ENCODE measurements around the gene SLC52A3.

SLC52A3 gene

DNA sequence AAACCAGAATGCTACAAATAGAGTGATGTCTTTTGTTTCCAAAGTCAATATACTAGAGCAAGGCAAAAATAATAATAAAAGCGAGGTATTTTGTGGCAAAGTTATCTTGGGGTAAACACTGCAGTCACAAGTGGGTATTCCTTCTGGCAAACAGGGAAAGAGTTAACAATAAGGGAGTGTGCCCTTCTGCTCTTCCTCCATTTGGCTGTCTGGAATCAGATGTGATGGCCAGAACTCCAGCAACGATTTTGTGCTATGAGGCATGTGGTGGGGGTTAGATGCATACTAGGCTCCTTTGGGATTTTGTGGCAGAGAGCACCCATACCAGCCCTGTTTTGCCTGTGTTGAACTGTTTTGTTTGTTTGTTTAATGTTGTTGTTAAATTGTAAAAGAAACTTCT is 2.4 kb upstream of the SLC52A3 start:
- H4K20me1 ChIP-seq (ENCODE audit: insufficient read depth, low read length), result no peaks in the 10 kb centered on the region
- H3K4me1 ChIP-seq (ENCODE audit: insufficient read depth, low read length, severe bottlenecking), result no peaks in the 10 kb centered on the region
- H3K9ac ChIP-seq (ENCODE audit: low read length), result no peak overlapping the region
- H3K4me3 ChIP-seq (ENCODE audit: low read depth, low read length, poor library complexity, severe bottlenecking), result no peak overlapping the region
- H3K4me2 ChIP-seq (ENCODE audit: low read length), result no peak overlapping the region
- H3K36me3 ChIP-seq (ENCODE audit: insufficient read depth, low read length), result no peaks in the 10 kb centered on the region
- no peaks in the 10 kb centered on the region for H3K79me2 ChIP-seq (ENCODE audit: insufficient read depth, low read length)
- peaks cover 7% of the 10 kb centered on the region; the same call in 1 of the 2 replicates for H3K27me3 ChIP-seq (ENCODE audit: insufficient read depth, low read length)
- no peak overlapping the region for H2AFZ ChIP-seq (ENCODE audit: low read length)
- H3K27ac ChIP-seq (ENCODE audit: low read depth, low read length, poor library complexity, severe bottlenecking), result no peak overlapping the region
- no peak for TF ChIP-seq EZH2 (IDR thresholded peaks at IDR 0.05; ENCODE audit: borderline replicate concordance, low read length)
- H3F3A ChIP-seq (ENCODE audit: insufficient read depth, low read length), result no peaks in the 10 kb centered on the region
- H3K9me2 ChIP-seq (ENCODE audit: low read depth, low read length), result no peaks in the 10 kb centered on the region
- H3K9me3 ChIP-seq (ENCODE audit: low read length), result peaks cover 3% of the 10 kb centered on the region; the same call in 1 of the 2 replicates

DNA sequence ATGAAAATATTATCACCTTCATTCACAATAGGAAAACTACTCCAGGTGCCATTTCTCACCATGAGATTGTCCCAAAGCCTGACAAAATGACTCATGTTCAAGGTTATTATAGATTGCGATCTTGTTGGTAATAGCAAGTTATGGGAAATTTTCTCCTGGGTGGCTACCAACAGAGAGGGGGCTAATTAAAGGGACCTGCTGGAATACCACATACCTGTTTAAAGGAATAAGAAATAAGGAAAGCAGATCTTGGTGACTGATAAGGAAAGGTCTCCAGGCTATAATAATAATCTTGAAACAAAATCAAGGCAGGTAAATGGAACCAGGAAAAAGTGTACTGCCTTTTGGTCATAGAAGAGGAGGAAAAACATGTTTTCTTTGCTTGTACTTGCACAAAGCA is 1.4 kb downstream of the SLC52A3 start:
- no peak overlapping the region for H2AFZ ChIP-seq (ENCODE audit: low read length)
- no peaks in the 10 kb centered on the region for H3K36me3 ChIP-seq (ENCODE audit: insufficient read depth, low read length)
- no peaks in the 10 kb centered on the region for H3K79me2 ChIP-seq (ENCODE audit: insufficient read depth, low read length)
- H3K4me2 ChIP-seq (ENCODE audit: low read length), result no peak overlapping the region
- H3K9me2 ChIP-seq (ENCODE audit: low read depth, low read length), result no peaks in the 10 kb centered on the region
- H3K9me3 ChIP-seq (ENCODE audit: low read length), result peaks cover 3% of the 10 kb centered on the region; the same call in 1 of the 2 replicates
- H3K4me1 ChIP-seq (ENCODE audit: insufficient read depth, low read length, severe bottlenecking), result no peaks in the 10 kb centered on the region
- no peaks in the 10 kb centered on the region for H3F3A ChIP-seq (ENCODE audit: insufficient read depth, low read length)
- H3K27ac ChIP-seq (ENCODE audit: low read depth, low read length, poor library complexity, severe bottlenecking), result no peak overlapping the region
- no peak overlapping the region for H3K9ac ChIP-seq (ENCODE audit: low read length)
- H3K4me3 ChIP-seq (ENCODE audit: low read depth, low read length, poor library complexity, severe bottlenecking), result no peak overlapping the region
- no peaks in the 10 kb centered on the region for H4K20me1 ChIP-seq (ENCODE audit: insufficient read depth, low read length)
- no peak for TF ChIP-seq EZH2 (IDR thresholded peaks at IDR 0.05; ENCODE audit: borderline replicate concordance, low read length)
- TF ChIP-seq, protein P1, sequence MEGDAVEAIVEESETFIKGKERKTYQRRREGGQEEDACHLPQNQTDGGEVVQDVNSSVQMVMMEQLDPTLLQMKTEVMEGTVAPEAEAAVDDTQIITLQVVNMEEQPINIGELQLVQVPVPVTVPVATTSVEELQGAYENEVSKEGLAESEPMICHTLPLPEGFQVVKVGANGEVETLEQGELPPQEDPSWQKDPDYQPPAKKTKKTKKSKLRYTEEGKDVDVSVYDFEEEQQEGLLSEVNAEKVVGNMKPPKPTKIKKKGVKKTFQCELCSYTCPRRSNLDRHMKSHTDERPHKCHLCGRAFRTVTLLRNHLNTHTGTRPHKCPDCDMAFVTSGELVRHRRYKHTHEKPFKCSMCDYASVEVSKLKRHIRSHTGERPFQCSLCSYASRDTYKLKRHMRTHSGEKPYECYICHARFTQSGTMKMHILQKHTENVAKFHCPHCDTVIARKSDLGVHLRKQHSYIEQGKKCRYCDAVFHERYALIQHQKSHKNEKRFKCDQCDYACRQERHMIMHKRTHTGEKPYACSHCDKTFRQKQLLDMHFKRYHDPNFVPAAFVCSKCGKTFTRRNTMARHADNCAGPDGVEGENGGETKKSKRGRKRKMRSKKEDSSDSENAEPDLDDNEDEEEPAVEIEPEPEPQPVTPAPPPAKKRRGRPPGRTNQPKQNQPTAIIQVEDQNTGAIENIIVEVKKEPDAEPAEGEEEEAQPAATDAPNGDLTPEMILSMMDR (IDR thresholded peaks at IDR 0.05; ENCODE audit: low read length), result no peak
- peaks cover 4% of the 10 kb centered on the region; the same call in 1 of the 2 replicates for H3K27me3 ChIP-seq (ENCODE audit: insufficient read depth, low read length)

DNA sequence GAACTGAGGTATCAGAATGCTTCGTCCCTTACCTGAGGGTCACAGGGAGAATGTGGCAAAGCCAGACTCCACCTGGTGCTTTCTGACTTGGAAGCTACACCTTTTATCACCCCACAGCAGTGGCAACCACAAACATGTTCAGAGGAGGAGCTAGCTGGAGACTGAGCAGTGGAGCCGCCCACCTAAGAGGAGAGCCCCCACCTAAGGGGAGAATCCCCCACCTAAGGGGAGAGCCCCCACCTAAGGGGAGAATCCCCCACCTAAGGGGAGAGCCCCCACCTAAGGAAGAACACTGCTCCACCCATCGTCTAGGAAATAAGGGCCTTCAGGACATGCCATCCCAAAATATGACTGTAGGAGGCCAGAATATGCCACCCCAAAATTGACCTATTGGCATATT is 4.0 kb downstream of the SLC52A3 start:
- Histone ChIP-seq H3K4me1 (ENCODE audit: insufficient read depth, low read length, severe bottlenecking) (no peaks in the 10 kb centered on the region), H3K27ac (ENCODE audit: low read depth, low read length, poor library complexity, severe bottlenecking) (no peak overlapping the region), H3K4me3 (ENCODE audit: low read depth, low read length, poor library complexity, severe bottlenecking) (no peak overlapping the region), H2AFZ (ENCODE audit: low read length) (no peak overlapping the region), H3K9me2 (ENCODE audit: low read depth, low read length) (no peaks in the 10 kb centered on the region), H4K20me1 (ENCODE audit: insufficient read depth, low read length) (no peaks in the 10 kb centered on the region), H3K27me3 (ENCODE audit: insufficient read depth, low read length) (0 out of 2 replicates have a peak, but pooled peaks cover 4% of the 10 kb centered on the region), H3K9ac (ENCODE audit: low read length) (no peak overlapping the region), H3K4me2 (ENCODE audit: low read length) (no peak overlapping the region), H3K79me2 (ENCODE audit: insufficient read depth, low read length) (no peaks in the 10 kb centered on the region), H3K36me3 (ENCODE audit: insufficient read depth, low read length) (no peaks in the 10 kb centered on the region), H3F3A (ENCODE audit: insufficient read depth, low read length) (no peaks in the 10 kb centered on the region), H3K9me3 (ENCODE audit: low read length) (no peaks in the 10 kb centered on the region)
- no peak for TF ChIP-seq EZH2 (IDR thresholded peaks at IDR 0.05; ENCODE audit: borderline replicate concordance, low read length)
- TF ChIP-seq, protein P1 (IDR thresholded peaks at IDR 0.05; ENCODE audit: low read length), result no peak
